ENCODE measurements around the gene SDC1.

SDC1 gene

GRCh38 chr2:20215183-20216040 lies 9.5 kb downstream of the SDC1 start:
- no peak for DNase-seq (ENCODE audit: low read depth in 3 of 3, low spot score in 1 of 3)

GRCh38 chr2:20214566-20215182 lies 10.3 kb downstream of the SDC1 start:
- DNase-seq (ENCODE audit: low read depth in 3 of 3, low spot score in 1 of 3) = no peak

- no peak for DNase-seq (ENCODE audit: low read depth in 3 of 3, low spot score in 1 of 3)
Observed at GRCh38 chr2:20213651-20214565, 11.0 kb downstream of the SDC1 start.

DNA sequence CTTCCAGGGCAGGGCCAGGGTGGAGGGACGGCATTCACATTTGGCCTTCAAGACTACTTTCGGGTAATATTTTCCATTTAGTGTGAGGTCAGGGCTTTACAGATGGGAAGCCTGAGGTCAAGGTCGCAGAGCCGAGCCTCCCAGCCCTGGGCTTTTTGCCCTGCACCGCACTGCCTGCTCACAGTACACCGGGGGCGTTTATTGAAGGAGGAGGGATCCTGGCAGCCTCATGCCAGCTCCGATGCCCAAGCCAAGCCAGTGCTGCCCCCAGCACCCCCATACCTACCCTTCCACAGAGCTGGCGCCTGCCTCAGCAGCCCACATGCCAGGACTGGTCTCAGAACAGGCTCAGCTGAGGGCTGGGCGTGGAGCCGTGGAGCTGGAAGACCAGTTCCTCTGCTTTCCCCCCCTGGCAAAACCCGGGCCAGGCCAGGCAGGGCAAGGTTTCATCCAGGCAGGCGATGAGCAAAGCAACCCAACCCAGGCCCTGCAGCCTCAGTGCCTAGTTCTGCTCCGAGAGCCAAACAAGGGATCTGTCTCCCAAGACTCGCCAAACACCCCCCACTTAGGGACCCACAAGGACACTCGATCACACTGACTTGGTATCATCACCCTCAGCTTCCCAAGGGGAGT lies 11.9 kb downstream of the SDC1 start:
- DNase-seq (ENCODE audit: low read depth in 3 of 3, low spot score in 1 of 3) = no peak

- no peak for DNase-seq (ENCODE audit: low read depth in 3 of 3, low spot score in 1 of 3)
Observed at GRCh38 chr2:20212459-20212870, 12.5 kb downstream of the SDC1 start.

- DNase-seq (ENCODE audit: low read depth in 3 of 3, low spot score in 1 of 3) = no peak
Observed at GRCh38 chr2:20211860-20212458, 13.0 kb downstream of the SDC1 start.

DNA sequence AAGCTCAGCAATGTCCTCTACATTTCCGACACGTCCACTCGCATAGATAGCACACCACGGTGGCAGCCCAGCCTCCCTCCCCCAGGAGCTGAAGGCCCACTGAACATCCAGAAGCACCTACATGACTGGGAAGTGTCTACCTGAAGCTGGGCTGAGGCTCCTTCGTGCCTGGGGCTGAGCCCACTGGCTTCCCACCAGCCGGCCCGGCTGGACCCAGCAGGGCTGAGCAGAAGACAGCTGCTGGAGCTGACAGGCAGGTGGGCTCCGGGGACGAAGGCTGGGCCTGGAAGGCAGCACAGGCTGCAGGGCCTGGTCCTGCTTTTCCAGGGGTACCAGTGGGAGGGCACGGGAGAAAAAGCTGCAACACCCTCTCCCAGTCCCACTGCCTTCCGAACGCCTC lies 13.5 kb downstream of the SDC1 start:
- no peak for DNase-seq (ENCODE audit: low read depth in 3 of 3, low spot score in 1 of 3)

DNA sequence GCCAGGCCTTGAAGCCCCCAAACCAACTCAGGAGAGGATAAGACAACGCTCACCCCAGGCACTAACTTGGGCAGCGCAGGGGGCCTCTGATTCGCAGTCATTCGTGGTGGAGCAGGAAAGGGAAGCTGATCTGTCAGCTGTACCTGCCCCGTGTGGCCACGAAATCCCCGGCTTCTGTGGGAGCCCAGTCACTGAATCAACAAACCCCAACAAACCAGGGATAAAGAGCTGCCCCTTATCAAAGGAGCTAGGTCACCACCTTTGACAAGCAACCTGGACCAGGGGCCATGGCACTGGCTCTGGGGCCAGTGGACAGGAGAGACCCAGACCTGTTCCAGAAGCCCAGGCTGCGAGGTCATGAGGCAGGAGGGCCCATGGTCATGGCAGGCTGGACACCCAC lies 14.5 kb downstream of the SDC1 start:
- no peak for DNase-seq (ENCODE audit: low read depth in 3 of 3, low spot score in 1 of 3)

GRCh38 chr2:20209373-20210109 lies 15.4 kb downstream of the SDC1 start:
- no peak for DNase-seq (ENCODE audit: low read depth in 3 of 3, low spot score in 1 of 3)

DNA sequence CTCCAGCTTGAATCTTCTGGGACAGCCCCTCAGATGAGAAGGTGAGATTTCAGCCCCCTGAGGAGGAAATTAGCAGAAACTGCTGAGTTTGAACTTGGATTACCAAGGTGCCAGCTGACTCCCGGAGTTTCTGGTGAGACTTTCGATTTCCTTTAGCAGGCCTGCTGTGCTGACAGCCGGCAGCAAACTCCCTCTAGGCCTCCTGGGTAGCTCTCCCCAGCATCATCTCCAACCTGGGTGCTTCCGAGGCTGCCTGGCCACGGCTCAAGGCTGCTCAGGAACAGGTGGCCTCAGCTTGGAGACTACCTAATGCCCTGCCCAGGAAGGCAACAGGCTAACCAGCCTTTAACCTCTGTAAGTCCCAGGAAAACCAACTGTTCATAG lies 16.5 kb downstream of the SDC1 start:
- DNase-seq (ENCODE audit: low read depth in 3 of 3, low spot score in 1 of 3) = no peak

DNA sequence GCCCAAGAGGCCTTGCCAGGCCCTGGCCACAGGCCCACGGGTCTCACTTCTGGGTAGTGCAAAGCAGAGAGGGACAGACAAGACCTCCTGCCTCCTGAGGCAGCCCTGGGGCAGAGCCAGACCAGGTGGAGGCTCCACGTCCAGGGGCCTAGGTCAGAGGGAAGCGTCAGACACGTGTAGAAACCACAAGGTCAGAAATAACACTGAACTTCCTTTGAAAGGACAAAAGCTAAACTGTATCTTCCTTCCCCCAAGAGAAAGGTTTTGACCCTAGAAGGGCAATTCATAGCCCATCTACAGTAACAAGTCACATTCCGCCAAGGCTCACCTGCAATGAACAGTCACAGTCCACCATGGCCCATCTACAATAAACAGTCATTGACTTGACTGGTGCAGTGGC lies 17.9 kb downstream of the SDC1 start:
- DNase-seq (ENCODE audit: low read depth in 3 of 3, low spot score in 1 of 3) = no peak

DNA sequence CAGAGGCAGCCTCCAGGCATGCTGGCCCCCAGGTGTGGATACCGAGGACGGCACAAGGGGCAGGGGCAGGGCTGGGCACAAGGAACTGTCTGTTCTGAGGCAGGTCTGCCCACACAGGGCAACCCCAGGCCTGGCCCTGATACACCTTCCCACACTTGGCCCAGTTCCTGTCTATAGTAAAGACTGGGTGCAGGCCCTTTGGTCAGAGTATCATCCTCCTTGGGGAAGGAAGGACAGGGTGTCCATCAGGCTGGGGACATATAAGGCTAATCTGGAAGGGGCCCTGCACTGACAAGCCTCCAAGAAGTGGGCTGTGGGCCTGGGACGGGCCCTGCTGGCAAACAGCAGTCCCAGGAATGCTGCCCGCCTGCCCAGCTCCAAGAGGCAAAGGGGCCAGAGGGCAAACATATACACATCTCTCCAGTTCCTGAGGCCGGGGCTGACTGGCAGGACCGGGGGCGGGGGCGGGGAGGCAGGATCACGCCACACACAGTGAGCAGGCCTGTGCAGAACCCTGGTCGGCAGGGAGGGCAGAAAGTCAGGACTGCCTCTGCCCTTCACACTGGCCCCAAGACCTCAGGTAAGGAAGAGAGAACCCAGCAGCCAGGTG lies 18.9 kb downstream of the SDC1 start:
- no peak for DNase-seq (ENCODE audit: low read depth in 3 of 3, low spot score in 1 of 3)

- no peak for DNase-seq (ENCODE audit: low read depth in 3 of 3, low spot score in 1 of 3)
Observed at GRCh38 chr2:20205069-20205468, 19.9 kb downstream of the SDC1 start.

- DNase-seq (ENCODE audit: low read depth in 3 of 3, low spot score in 1 of 3) = no peak
Observed at GRCh38 chr2:20203521-20204225, 21.3 kb downstream of the SDC1 start.

DNA sequence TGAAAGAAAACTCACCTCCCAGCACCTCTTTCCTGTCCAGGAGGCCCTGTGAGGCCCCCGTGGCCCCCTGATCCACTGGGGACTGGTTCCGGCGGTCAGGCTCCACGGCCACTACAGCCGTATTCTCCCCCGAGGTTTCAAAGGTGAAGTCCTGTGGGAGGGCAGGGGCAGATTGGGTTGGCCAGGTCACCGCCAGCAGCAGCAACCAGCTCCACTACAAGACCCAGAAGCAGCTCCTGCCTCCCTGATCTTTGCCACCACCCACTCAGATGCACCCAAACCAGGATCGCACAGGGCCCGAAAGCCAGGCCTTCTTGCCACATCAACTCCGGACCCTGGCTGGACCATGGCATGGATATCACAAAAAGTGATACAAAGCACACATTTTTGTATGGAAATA lies 21.9 kb downstream of the SDC1 start:
- no peak for DNase-seq (ENCODE audit: low read depth in 3 of 3, low spot score in 1 of 3)

GRCh38 chr2:20201671-20202070 lies 23.3 kb downstream of the SDC1 start:
- DNase-seq (ENCODE audit: low read depth in 3 of 3, low spot score in 1 of 3) = no peak

DNA sequence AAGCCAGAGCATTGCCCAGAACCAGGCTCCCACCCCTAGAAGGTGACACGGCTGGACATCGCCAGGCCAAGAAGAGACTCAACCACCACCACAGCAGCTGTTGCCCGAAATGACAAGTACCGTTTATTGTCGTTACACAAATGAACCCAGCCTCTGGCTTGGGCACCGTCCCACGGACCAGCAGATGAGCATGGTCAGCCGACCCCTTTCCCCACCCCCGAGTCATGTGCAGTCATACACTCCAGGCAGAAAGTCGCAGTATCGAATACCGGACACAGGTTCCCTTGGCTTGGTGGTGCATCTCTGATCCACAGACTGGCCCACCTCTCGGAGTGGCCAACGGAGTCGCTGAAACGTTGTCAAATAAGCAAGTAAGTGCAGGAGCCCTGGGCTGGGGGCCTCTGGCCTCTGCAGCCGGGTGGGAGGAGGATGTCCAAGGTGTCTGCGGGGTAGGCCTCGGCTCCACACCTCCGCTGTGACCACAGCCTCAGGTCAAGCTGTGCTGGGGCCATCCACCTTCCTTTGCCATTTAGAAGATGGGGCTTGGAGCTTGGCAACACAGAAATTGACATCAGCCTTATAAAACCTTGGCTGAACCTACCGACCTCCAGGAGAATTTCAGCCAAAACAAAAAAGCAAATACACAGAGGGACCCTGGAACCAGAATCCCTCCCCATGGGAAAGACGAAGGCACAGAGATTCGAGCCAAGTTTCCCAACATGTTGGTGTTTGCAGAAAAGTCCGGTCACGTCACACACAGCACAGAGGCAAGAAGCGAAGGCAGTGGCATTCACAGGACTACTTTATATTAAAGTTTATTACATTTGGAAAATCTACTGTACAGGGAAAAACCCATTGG lies 24.0 kb downstream of the SDC1 start:
- DNase-seq (ENCODE audit: low read depth in 3 of 3, low spot score in 1 of 3) = no peak

GRCh38 chr2:20199633-20200270 lies 25.2 kb downstream of the SDC1 start:
- no peak for DNase-seq (ENCODE audit: low read depth in 3 of 3, low spot score in 1 of 3)

Data from stimulated activated CD4-positive, alpha-beta T cell treated with anti-CD3 and anti-CD28 coated beads, TNF-alpha, amount 100 ng/mL, for 1 hour (primary cell).